GM12878 (cell line): ENCODE results near the gene SRCAP. TPM values are rescaled to one million over a fixed set of nuclear protein-coding genes. Genes with fewer than 3 reads are reported as not detected.

Experiments
- ATAC-seq: fragments of 200-7000 bp; cut with Tn5 transposase; 3 replicates; pipeline ENCODE4 v1.9.1; 2020; ENCODE audit warnings: mild to moderate bottlenecking, moderate library complexity
- BruUV-seq: library from RNA; stranded (reverse); fragments of 400-500 nt; replicated peaks from 2 replicates; lab custom pipeline; 2021; lab: Mats Ljungman, UMichigan
- CTCF ChIA-PET: fragments of 300-600 bp; sonication (Branson Sonifier 250); formaldehyde crosslinking; extraction: SDS; loops from one replicate; lab custom pipeline; 2021; ENCODE audit warnings: inconsistent platforms; lab: Yijun Ruan, JAX
- POLR2A ChIA-PET: fragments of 350-600 bp; formaldehyde crosslinking; extraction: SDS; loops from one replicate; lab custom pipeline; 2021; ENCODE audit warnings: inconsistent platforms; lab: Charles Lee
- RAD21 ChIA-PET: fragments of 300-600 bp; sonication (Branson Sonifier 250); formaldehyde crosslinking; loops from one replicate; lab custom pipeline; 2023; ENCODE audit warnings: antibody characterized with exemption; ENCODE audit not compliant: unreplicated experiment; lab: Charles Lee
- SMC1A ChIA-PET: fragments of 300-600 bp; sonication (Branson Sonifier 250); formaldehyde crosslinking; loops from one replicate; lab custom pipeline; 2023; ENCODE audit not compliant: unreplicated experiment, uncharacterized antibody; lab: Charles Lee
- DNase-seq: peaks from one replicate; pipeline ENCODE4 v3.0.0-alpha.2; 2011; ENCODE audit warnings: low read depth, low spot score
- FAIRE-seq: peaks from 3 replicates; lab custom pipeline; 2011; peaks lifted over from hg19 to GRCh38; lab: Jason Lieb, UNC
- H2AFZ ChIP-seq: 2 replicates; pipeline ENCODE4 v1.6.0; 2011; ENCODE audit warnings: low read depth, low read length, control low read depth; ENCODE audit not compliant: control insufficient read depth
- H3K27ac ChIP-seq: 2 replicates; pipeline ENCODE4 v1.5.1; 2011; ENCODE audit warnings: control low read depth; ENCODE audit not compliant: control insufficient read depth, insufficient read depth
- H3K27me3 ChIP-seq, 2 experiments: replicated peaks in 1 of 2; 2 replicates each; pipeline versions ENCODE4 v1.6.0 to v1.6.1; 2011; ENCODE audit warnings: low read length in 1 of 2; ENCODE audit not compliant: control insufficient read depth in 2 of 2, insufficient read depth in 2 of 2
- H3K36me3 ChIP-seq, 2 experiments: 2 replicates each; pipeline ENCODE4 v1.5.1; 2011; ENCODE audit warnings: low read length in 1 of 2; ENCODE audit not compliant: control insufficient read depth in 2 of 2, insufficient read depth in 2 of 2
- H3K4me1 ChIP-seq: 2 replicates; pipeline ENCODE4 v1.6.1; 2011; ENCODE audit warnings: mild to moderate bottlenecking, low read length, moderate library complexity, mixed read lengths; ENCODE audit not compliant: control insufficient read depth, insufficient read depth
- H3K4me2 ChIP-seq: 2 replicates; pipeline ENCODE4 v1.6.0; 2011; ENCODE audit warnings: control low read depth; ENCODE audit not compliant: control insufficient read depth, insufficient read depth
- H3K4me3 ChIP-seq: fragments of 200-600 bp; sonication (generic); 2 replicates; pipeline ENCODE4 v1.5.1; 2016
- H3K79me2 ChIP-seq: 2 replicates; pipeline ENCODE4 v1.6.0; 2011; ENCODE audit warnings: low read length; ENCODE audit not compliant: control insufficient read depth, insufficient read depth
- H3K9ac ChIP-seq: 2 replicates; pipeline ENCODE4 v1.8.0; 2011; ENCODE audit warnings: low read length, control low read depth, mixed read lengths; ENCODE audit not compliant: control insufficient read depth, insufficient read depth
- H3K9me3 ChIP-seq: replicated peaks from 3 replicates; pipeline ENCODE4 v1.5.1; 2011; ENCODE audit warnings: mild to moderate bottlenecking, low read length; ENCODE audit not compliant: control insufficient read depth, insufficient read depth
- H4K20me1 ChIP-seq: 2 replicates; pipeline ENCODE4 v1.6.0; 2011; ENCODE audit not compliant: control insufficient read depth, insufficient read depth
- EGR1 ChIP-seq, 2 experiments: IDR thresholded peaks; 1 replicate in 1 of 2; 2 replicates in 1 of 2; pipeline ENCODE4 v1.6.1; 2011 to 2012; ENCODE audit warnings: low read depth in 2 of 2, low read length in 2 of 2, borderline replicate concordance in 1 of 2, mild to moderate bottlenecking in 1 of 2, moderate library complexity in 1 of 2
- NFYA ChIP-seq: IDR thresholded peaks from 2 replicates; pipeline ENCODE4 v1.6.1; 2011; ENCODE audit warnings: low read depth, mild to moderate bottlenecking, low read length, improper control_type of control experiment, borderline replicate concordance
- POU2F2 ChIP-seq: IDR thresholded peaks from 3 replicates; pipeline ENCODE4 v1.6.1; 2011; ENCODE audit warnings: low read depth, mild to moderate bottlenecking, low read length, borderline replicate concordance
- SMC3 ChIP-seq: IDR thresholded peaks from 2 replicates; pipeline ENCODE4 v1.6.1; 2011; ENCODE audit warnings: low read length, improper control_type of control experiment, borderline replicate concordance
- SUZ12 ChIP-seq: fragments of 200-600 bp; sonication (generic); IDR thresholded peaks from one replicate; pipeline ENCODE4 v1.6.1; 2018; ENCODE audit warnings: antibody characterized with exemption, mild to moderate bottlenecking; ENCODE audit not compliant: unreplicated experiment
- ZBED1 ChIP-seq: IDR thresholded peaks from 2 replicates; pipeline ENCODE4 v1.6.1; 2016; ENCODE audit warnings: borderline replicate concordance
- WGBS: methylation state at CpG from one replicate; pipeline ENCODE4 v1.1.6; 2016; ENCODE audit warnings: low lambda C conversion rate; ENCODE audit not compliant: insufficient replicate concordance, insufficient coverage; ENCODE audit errors: missing lambda C conversion rate; 5-methylcytosine and 5-hydroxymethylcytosine counted together
- in situ Hi-C: fragments of 300-500 bp; cut with MboI; formaldehyde crosslinking; loops from 9 replicates; pipeline ENCODE4 v1.14.3; 2018; ENCODE audit warnings: mixed read lengths
- intact Hi-C: fragments of 100-400 bp; cut with micrococcal nuclease; formaldehyde crosslinking; loops from one replicate; pipeline ENCODE4 v1.14.2; 2022; ENCODE audit not compliant: unreplicated experiment
- polyA plus RNA-seq, 11 experiments: library from polyadenylated mRNA; depleted of rRNA in 4 of 11; unstranded in 6 of 11; stranded (reverse) in 5 of 11; fragments of >200 nt; fragmentation: Nextera tagmentation in 4 of 11; fragmentation: Illumina TruSeq in 1 of 11; extraction: Ambion mirVana in 4 of 11; extraction: Trizol in 1 of 11; gene quantifications; 1 replicate in 1 of 11; 2 replicates in 10 of 11; pipeline versions ENCODE4 v1.2.1 to v1.2.3, GENCODE V29; 2011 to 2016; ENCODE audit warnings: inconsistent platforms in 2 of 11, missing spikeins in 2 of 11, low read depth in 1 of 11
- total RNA-seq, 4 experiments: library from RNA; depleted of rRNA in 3 of 4; stranded (reverse); fragments of >200 nt in 3 of 4; fragmentation: Illumina TruSeq in 1 of 4; extraction: Trizol in 1 of 4; gene quantifications; 2 replicates each; pipeline versions ENCODE4 v1.2.1 to v1.2.3, GENCODE V29; 2013 to 2021
- TF ChIP-seq, protein P1 (sequence below): fragments of 450-650 bp; IDR thresholded peaks from 2 replicates; pipeline ENCODE4 v1.6.1; 2017; ENCODE audit warnings: mild to moderate bottlenecking, moderate library complexity

Gene SRCAP
- total and polyA plus RNA-seq, 10 of the 15 experiments (the other 5 are each of a cell fraction or from before 2014, with no cell fraction given) = 0.24 to 58.4 (median 11.6) TPM

DNA sequence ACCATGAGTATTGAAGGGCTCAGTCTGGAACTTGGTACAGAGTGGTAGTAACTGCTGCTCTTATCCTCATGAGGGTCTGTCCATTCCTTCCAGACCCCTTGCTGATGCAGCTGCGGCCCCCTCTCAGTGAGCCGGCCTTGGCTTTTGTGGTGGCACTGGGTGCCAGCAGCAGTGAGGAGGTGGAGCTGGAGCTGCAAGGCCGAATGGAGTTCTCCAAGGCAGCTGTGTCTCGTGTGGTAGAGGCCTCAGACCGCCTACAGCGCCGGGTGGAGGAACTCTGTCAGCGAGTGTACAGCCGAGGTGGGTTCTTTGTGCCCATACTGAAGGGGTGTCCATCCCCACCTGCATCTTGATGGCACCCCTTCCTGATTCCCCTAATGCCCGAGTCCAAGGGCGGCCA, 65.1 kb downstream of the SRCAP start:
- H3K9ac ChIP-seq = no peak overlapping the region
- H3K4me2 ChIP-seq = no peak overlapping the region
- no peak for DNase-seq

More for the DNA sequence above, 65.1 kb downstream of the SRCAP start:
- in situ Hi-C loops = loop anchor here (25.0 kb wide), 1 partner anchor 1123 kb away; no protein-coding TSS in a partner anchor
- peaks cover 9% of the 10 kb centered on the region for H3K4me1 ChIP-seq
- H3K4me3 ChIP-seq = no peak overlapping the region
- H3K27ac ChIP-seq = no peak overlapping the region
- ATAC-seq (no peak), FAIRE-seq (no peak)
- H3K79me2 ChIP-seq = peaks cover 15% of the 10 kb centered on the region
- TF ChIP-seq NFYA (no peak), POU2F2 (no peak), SUZ12 (no peak), ZBED1 (no peak), EGR1 (IDR thresholded peaks at IDR 0.05; ENCODE audit: borderline replicate concordance in 1 of 2, low read depth in 2 of 2, low read length in 2 of 2) (no peak), SMC3 (no peak)
- TF ChIP-seq, protein P1, sequence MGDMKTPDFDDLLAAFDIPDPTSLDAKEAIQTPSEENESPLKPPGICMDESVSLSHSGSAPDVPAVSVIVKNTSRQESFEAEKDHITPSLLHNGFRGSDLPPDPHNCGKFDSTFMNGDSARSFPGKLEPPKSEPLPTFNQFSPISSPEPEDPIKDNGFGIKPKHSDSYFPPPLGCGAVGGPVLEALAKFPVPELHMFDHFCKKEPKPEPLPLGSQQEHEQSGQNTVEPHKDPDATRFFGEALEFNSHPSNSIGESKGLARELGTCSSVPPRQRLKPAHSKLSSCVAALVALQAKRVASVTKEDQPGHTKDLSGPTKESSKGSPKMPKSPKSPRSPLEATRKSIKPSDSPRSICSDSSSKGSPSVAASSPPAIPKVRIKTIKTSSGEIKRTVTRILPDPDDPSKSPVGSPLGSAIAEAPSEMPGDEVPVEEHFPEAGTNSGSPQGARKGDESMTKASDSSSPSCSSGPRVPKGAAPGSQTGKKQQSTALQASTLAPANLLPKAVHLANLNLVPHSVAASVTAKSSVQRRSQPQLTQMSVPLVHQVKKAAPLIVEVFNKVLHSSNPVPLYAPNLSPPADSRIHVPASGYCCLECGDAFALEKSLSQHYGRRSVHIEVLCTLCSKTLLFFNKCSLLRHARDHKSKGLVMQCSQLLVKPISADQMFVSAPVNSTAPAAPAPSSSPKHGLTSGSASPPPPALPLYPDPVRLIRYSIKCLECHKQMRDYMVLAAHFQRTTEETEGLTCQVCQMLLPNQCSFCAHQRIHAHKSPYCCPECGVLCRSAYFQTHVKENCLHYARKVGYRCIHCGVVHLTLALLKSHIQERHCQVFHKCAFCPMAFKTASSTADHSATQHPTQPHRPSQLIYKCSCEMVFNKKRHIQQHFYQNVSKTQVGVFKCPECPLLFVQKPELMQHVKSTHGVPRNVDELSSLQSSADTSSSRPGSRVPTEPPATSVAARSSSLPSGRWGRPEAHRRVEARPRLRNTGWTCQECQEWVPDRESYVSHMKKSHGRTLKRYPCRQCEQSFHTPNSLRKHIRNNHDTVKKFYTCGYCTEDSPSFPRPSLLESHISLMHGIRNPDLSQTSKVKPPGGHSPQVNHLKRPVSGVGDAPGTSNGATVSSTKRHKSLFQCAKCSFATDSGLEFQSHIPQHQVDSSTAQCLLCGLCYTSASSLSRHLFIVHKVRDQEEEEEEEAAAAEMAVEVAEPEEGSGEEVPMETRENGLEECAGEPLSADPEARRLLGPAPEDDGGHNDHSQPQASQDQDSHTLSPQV = no peak
- POLR2A ChIA-PET = interaction anchor here (0.5 kb wide), 1 partner anchor 18 kb away, joined by 3 read pairs; no protein-coding TSS in a partner anchor
- BruUV-seq = no TSS peak
- CTCF ChIA-PET = no interaction called here
- RAD21 ChIA-PET = no interaction called here
- H4K20me1 ChIP-seq = no peaks in the 10 kb centered on the region
- H2AFZ ChIP-seq = no peak overlapping the region
- SMC1A ChIA-PET = no interaction called here
- no peaks in the 10 kb centered on the region for H3K27me3 ChIP-seq
- peaks cover 31 to 34% of the 10 kb centered on the region in 2 experiments; a peak in 3 of 4 replicates for H3K36me3 ChIP-seq
- 95% methylated on average over 11 of the region's 11 CpGs for WGBS
- intact Hi-C loops = loop anchor here (5.0 kb wide), 2 partner anchors 107 to 158 kb away; partner anchors contain the start of genes FBRS and FBXL19
- H3K9me3 ChIP-seq = no peaks in the 10 kb centered on the region
